Measurements from ENCODE around the gene KRTAP12-3. TPM values are rescaled to one million over a fixed set of nuclear protein-coding genes. Genes with fewer than 3 reads are reported as not detected.

Gene KRTAP12-3
- polyA plus RNA-seq, 1 donor from 2014 or later: not detected

DNA sequence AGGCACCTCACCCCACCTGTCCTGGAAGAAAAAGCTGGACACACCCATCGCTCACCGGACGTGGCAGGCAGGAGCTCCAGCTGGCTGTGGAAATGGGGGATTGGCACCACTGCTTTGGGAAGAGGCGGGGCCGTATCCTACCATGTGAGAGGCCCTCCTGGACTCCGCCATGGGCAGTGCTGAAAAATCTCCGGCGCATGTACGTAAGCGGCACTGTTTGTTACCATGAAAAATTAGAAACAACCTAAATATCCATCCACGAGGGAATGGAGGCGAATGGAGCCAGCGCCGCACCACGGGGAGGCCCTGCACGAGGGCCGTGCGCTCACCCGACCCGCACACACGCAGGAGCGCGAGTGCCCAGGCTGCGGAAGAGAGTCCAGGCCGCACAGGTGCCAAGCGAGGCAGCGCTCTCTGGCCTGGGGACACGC, 42.8 kb upstream of the KRTAP12-3 start:
- Histone ChIP-seq H3K27ac (ENCODE audit: low read length) (no peak overlapping the region), H3K4me2 (ENCODE audit: low read length) (no peak overlapping the region), H3K79me2 (replicated peaks; ENCODE audit: insufficient read depth, low read length) (no peaks in the 10 kb centered on the region), H3K9me2 (ENCODE audit: insufficient read depth, low read length) (no peaks in the 10 kb centered on the region), H3K4me3 (ENCODE audit: low read length) (no peak overlapping the region), H4K20me1 (ENCODE audit: insufficient read depth) (no peaks in the 10 kb centered on the region), H3K9ac (ENCODE audit: low read length) (no peak overlapping the region), H3K27me3 (ENCODE audit: insufficient read depth, low read depth, low read length) (no peaks in the 10 kb centered on the region), H3K9me3 (ENCODE audit: low read length) (no peaks in the 10 kb centered on the region), H3F3A (ENCODE audit: insufficient read depth, low read length, poor library complexity, severe bottlenecking) (no peaks in the 10 kb centered on the region), H2AFZ (ENCODE audit: low read depth, low read length) (no peak overlapping the region), H3K36me3 (ENCODE audit: insufficient read depth, low read length) (no peaks in the 10 kb centered on the region)
- TF ChIP-seq POLR2AphosphoS5 (IDR thresholded peaks at IDR 0.05) (no peak), EZH2 (IDR thresholded peaks at IDR 0.05; ENCODE audit: borderline replicate concordance, insufficient read depth, low read length, poor library complexity, severe bottlenecking) (no peak)

GRCh38 chr21:44615466-44615865, 42.3 kb upstream of the KRTAP12-3 start:
- no peak overlapping the region for H2AFZ ChIP-seq (ENCODE audit: low read depth, low read length)
- H3K36me3 ChIP-seq (ENCODE audit: insufficient read depth, low read length): no peaks in the 10 kb centered on the region
- no peak overlapping the region for H3K4me3 ChIP-seq (ENCODE audit: low read length)
- no peaks in the 10 kb centered on the region for H3K27me3 ChIP-seq (ENCODE audit: insufficient read depth, low read depth, low read length)
- H3K79me2 ChIP-seq (replicated peaks; ENCODE audit: insufficient read depth, low read length): no peaks in the 10 kb centered on the region
- TF ChIP-seq MXI1 (conservative IDR thresholded peaks at IDR 0.05; ENCODE audit: poor library complexity, severe bottlenecking): no peak
- no peak for TF ChIP-seq RAD21 (conservative IDR thresholded peaks at IDR 0.05)
- no peak overlapping the region for H3K27ac ChIP-seq (ENCODE audit: low read length)
- H3K9ac ChIP-seq (ENCODE audit: low read length): no peak overlapping the region
- H3K4me2 ChIP-seq (ENCODE audit: low read length): no peak overlapping the region
- H3K9me2 ChIP-seq (ENCODE audit: insufficient read depth, low read length): no peaks in the 10 kb centered on the region
- no peaks in the 10 kb centered on the region for H4K20me1 ChIP-seq (ENCODE audit: insufficient read depth)
- H3K9me3 ChIP-seq (ENCODE audit: low read length): no peaks in the 10 kb centered on the region
- no peaks in the 10 kb centered on the region for H3F3A ChIP-seq (ENCODE audit: insufficient read depth, low read length, poor library complexity, severe bottlenecking)

DNA sequence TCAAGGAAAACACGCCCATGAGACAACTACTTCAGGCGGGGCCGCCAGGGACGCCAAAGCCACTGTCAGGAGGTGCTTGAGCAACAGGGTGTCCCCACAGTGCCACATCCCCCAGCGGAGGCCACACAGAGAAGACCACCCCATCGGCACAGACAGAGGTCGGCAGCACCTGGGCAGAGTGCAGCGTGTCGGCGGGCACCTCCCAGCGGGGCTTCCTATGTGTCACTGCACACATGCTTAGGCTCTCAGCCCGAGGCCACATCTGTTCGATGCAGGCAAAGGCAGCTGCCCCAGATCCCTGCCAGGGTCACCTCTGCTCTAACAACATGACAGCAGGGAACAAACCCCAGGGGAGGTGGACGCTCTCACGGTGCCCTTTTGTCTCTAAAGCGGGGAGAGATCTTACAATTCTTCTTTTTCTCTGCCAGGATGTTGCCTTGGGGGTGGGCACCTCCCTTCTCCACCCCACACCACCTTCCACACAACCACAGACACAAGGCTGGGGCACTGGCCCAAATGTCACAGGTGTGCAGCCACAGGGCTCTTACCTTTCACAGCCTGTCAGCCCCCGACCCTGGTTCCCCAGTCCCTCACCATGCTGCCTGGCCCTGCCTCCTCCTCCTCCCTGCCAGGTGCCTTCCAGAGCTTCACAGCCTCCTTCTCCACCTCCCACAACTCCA, 41.7 kb upstream of the KRTAP12-3 start:
- no peak for TF ChIP-seq POLR2AphosphoS5 (IDR thresholded peaks at IDR 0.05)
- TF ChIP-seq TAF1 (IDR thresholded peaks at IDR 0.05; ENCODE audit: low read depth): no peak
- TF ChIP-seq RAD21 (conservative IDR thresholded peaks at IDR 0.05): no peak
- no peak for TF ChIP-seq EZH2 (IDR thresholded peaks at IDR 0.05; ENCODE audit: borderline replicate concordance, insufficient read depth, low read length, poor library complexity, severe bottlenecking)
- TF ChIP-seq MXI1 (conservative IDR thresholded peaks at IDR 0.05; ENCODE audit: poor library complexity, severe bottlenecking): no peak
- TF ChIP-seq CTCF (IDR thresholded peaks at IDR 0.05; ENCODE audit: poor library complexity, severe bottlenecking): no peak
- Histone ChIP-seq H3K36me3 (ENCODE audit: insufficient read depth, low read length) (no peaks in the 10 kb centered on the region), H3K9me2 (ENCODE audit: insufficient read depth, low read length) (no peaks in the 10 kb centered on the region), H3K9me3 (ENCODE audit: low read length) (no peaks in the 10 kb centered on the region), H3K4me3 (ENCODE audit: low read length) (no peak overlapping the region), H3K79me2 (replicated peaks; ENCODE audit: insufficient read depth, low read length) (no peaks in the 10 kb centered on the region), H4K20me1 (ENCODE audit: insufficient read depth) (no peaks in the 10 kb centered on the region), H3K4me2 (ENCODE audit: low read length) (no peak overlapping the region), H2AFZ (ENCODE audit: low read depth, low read length) (no peak overlapping the region), H3K9ac (ENCODE audit: low read length) (no peak overlapping the region), H3K27ac (ENCODE audit: low read length) (no peak overlapping the region), H3F3A (ENCODE audit: insufficient read depth, low read length, poor library complexity, severe bottlenecking) (no peaks in the 10 kb centered on the region), H3K27me3 (ENCODE audit: insufficient read depth, low read depth, low read length) (no peaks in the 10 kb centered on the region)

GRCh38 chr21:44616591-44616926, 41.2 kb upstream of the KRTAP12-3 start:
- no peak overlapping the region for H3K4me2 ChIP-seq (ENCODE audit: low read length)

More at GRCh38 chr21:44616591-44616926, 41.2 kb upstream of the KRTAP12-3 start:
- H3K4me3 ChIP-seq (ENCODE audit: low read length): no peak overlapping the region
- no peaks in the 10 kb centered on the region for H3K27me3 ChIP-seq (ENCODE audit: insufficient read depth, low read depth, low read length)
- H3F3A ChIP-seq (ENCODE audit: insufficient read depth, low read length, poor library complexity, severe bottlenecking): no peaks in the 10 kb centered on the region
- H3K79me2 ChIP-seq (replicated peaks; ENCODE audit: insufficient read depth, low read length): no peaks in the 10 kb centered on the region
- no peaks in the 10 kb centered on the region for H3K36me3 ChIP-seq (ENCODE audit: insufficient read depth, low read length)
- no peak overlapping the region for H2AFZ ChIP-seq (ENCODE audit: low read depth, low read length)
- no peaks in the 10 kb centered on the region for H3K9me2 ChIP-seq (ENCODE audit: insufficient read depth, low read length)
- no peaks in the 10 kb centered on the region for H4K20me1 ChIP-seq (ENCODE audit: insufficient read depth)
- no peak overlapping the region for H3K9ac ChIP-seq (ENCODE audit: low read length)
- no peaks in the 10 kb centered on the region for H3K9me3 ChIP-seq (ENCODE audit: low read length)
- no peak for TF ChIP-seq TAF1 (IDR thresholded peaks at IDR 0.05; ENCODE audit: low read depth)
- TF ChIP-seq CTCF (IDR thresholded peaks at IDR 0.05; ENCODE audit: poor library complexity, severe bottlenecking): no peak
- TF ChIP-seq RAD21 (conservative IDR thresholded peaks at IDR 0.05): no peak
- TF ChIP-seq REST (IDR thresholded peaks at IDR 0.05; ENCODE audit: borderline replicate concordance): no peak
- no peak overlapping the region for H3K27ac ChIP-seq (ENCODE audit: low read length)

All from neural cell (in vitro differentiated cells).